ENCODE results near the gene UBASH3B.

The UBASH3B gene

GRCh38 chr11:122678406-122678805 is 22.9 kb downstream of the UBASH3B start:
- DNase-seq (ENCODE audit: low spot score), result no peak

- no peak for DNase-seq (ENCODE audit: low spot score)
These were observed 23.9 kb downstream of the UBASH3B start for GRCh38 chr11:122679466-122679865.

- no peak for DNase-seq (ENCODE audit: low spot score)
These were observed 25.5 kb downstream of the UBASH3B start for GRCh38 chr11:122681070-122681469.

GRCh38 chr11:122681735-122682134 is 26.2 kb downstream of the UBASH3B start:
- DNase-seq (ENCODE audit: low spot score), result no peak

GRCh38 chr11:122682464-122682863 is 26.9 kb downstream of the UBASH3B start:
- DNase-seq (ENCODE audit: low spot score), result no peak

GRCh38 chr11:122685041-122685440 is 29.5 kb downstream of the UBASH3B start:
- no peak for DNase-seq (ENCODE audit: low spot score)

GRCh38 chr11:122686111-122686510 is 30.6 kb downstream of the UBASH3B start:
- DNase-seq (ENCODE audit: low spot score), result no peak

- DNase-seq (ENCODE audit: low spot score), result no peak
These were observed 34.9 kb downstream of the UBASH3B start for GRCh38 chr11:122690384-122690783.

GRCh38 chr11:122690801-122691548 is 35.5 kb downstream of the UBASH3B start:
- DNase-seq (ENCODE audit: low spot score), result no peak

- DNase-seq (ENCODE audit: low spot score), result no peak
These were observed 36.1 kb downstream of the UBASH3B start for GRCh38 chr11:122691549-122692150.

- no peak for DNase-seq (ENCODE audit: low spot score)
These were observed 36.9 kb downstream of the UBASH3B start for GRCh38 chr11:122692444-122692843.

GRCh38 chr11:122695076-122695615 is 39.6 kb downstream of the UBASH3B start:
- DNase-seq (ENCODE audit: low spot score), result no peak

GRCh38 chr11:122696662-122697061 is 41.1 kb downstream of the UBASH3B start:
- DNase-seq (ENCODE audit: low spot score), result peak; percentile 72

- peak; percentile 69 for DNase-seq (ENCODE audit: low spot score)
These were observed 42.2 kb downstream of the UBASH3B start for GRCh38 chr11:122697636-122698167.

- no peak for DNase-seq (ENCODE audit: low spot score)
These were observed 42.9 kb downstream of the UBASH3B start for GRCh38 chr11:122698392-122698791.

- no peak for DNase-seq (ENCODE audit: low spot score)
These were observed 45.1 kb downstream of the UBASH3B start for GRCh38 chr11:122700666-122701065.

GRCh38 chr11:122701143-122701542 is 45.6 kb downstream of the UBASH3B start:
- DNase-seq (ENCODE audit: low spot score), result no peak

- DNase-seq (ENCODE audit: low spot score), result peak; percentile 26
These were observed 48.2 kb downstream of the UBASH3B start for GRCh38 chr11:122703541-122704272.

- no peak for DNase-seq (ENCODE audit: low spot score)
These were observed 49.9 kb downstream of the UBASH3B start for GRCh38 chr11:122705396-122705795.

GRCh38 chr11:122706291-122707088 is 51.0 kb downstream of the UBASH3B start:
- DNase-seq (ENCODE audit: low spot score), result no peak

GRCh38 chr11:122707111-122707510 is 51.6 kb downstream of the UBASH3B start:
- DNase-seq (ENCODE audit: low spot score), result no peak

- no peak for DNase-seq (ENCODE audit: low spot score)
These were observed 52.4 kb downstream of the UBASH3B start for GRCh38 chr11:122707901-122708300.
